Measurements from ENCODE around the gene OSR1.

- no peak for TF ChIP-seq PRDM4 (tag by site-specific recombination; IDR thresholded peaks at IDR 0.05)
- TF ChIP-seq, protein P1, sequence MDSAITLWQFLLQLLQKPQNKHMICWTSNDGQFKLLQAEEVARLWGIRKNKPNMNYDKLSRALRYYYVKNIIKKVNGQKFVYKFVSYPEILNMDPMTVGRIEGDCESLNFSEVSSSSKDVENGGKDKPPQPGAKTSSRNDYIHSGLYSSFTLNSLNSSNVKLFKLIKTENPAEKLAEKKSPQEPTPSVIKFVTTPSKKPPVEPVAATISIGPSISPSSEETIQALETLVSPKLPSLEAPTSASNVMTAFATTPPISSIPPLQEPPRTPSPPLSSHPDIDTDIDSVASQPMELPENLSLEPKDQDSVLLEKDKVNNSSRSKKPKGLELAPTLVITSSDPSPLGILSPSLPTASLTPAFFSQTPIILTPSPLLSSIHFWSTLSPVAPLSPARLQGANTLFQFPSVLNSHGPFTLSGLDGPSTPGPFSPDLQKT (IDR thresholded peaks at IDR 0.05; ENCODE audit: borderline replicate concordance, low read depth, low read length), result no peak
- TF ChIP-seq ZNF302 (tag by site-specific recombination; IDR thresholded peaks at IDR 0.05; ENCODE audit: low read depth), result no peak
These were observed 10.3 kb upstream of the OSR1 start for GRCh38 chr2:19368760-19369159.
